Measurements from ENCODE around the gene ETFA.

GRCh38 chr15:76342058-76342381 is 30.8 kb upstream of the ETFA start:
- TF ChIP-seq CTCF (IDR thresholded peaks at IDR 0.05) (no peak), POLR2A (IDR thresholded peaks at IDR 0.05) (no peak)
